ENCODE measurements around the gene ZNF487. TPM values are rescaled to one million over a fixed set of nuclear protein-coding genes. Genes with fewer than 3 reads are reported as not detected.
"Not testable (repeated sequence)": the region's sequence is repeated elsewhere in the genome, so short reads cannot be mapped to it uniquely, and the experiment has no call there.

Gene ZNF487
- total RNA-seq, 1 experiment from 2014 or later, result 7.6 TPM

- DNase-seq (ENCODE audit: low read depth, low spot score), result no peak
- H3K36me3 ChIP-seq (ENCODE audit: control insufficient read depth, insufficient read depth, low read length), result no peaks in the 10 kb centered on the region
- no TSS peak for BruUV-seq (replicated peaks)
- H3K9me3 ChIP-seq (ENCODE audit: control insufficient read depth, insufficient read depth, low read depth, low read length), result no peaks in the 10 kb centered on the region
- H3K4me3 ChIP-seq (ENCODE audit: low read depth in 2 of 2, low read length in 2 of 2), result peak overlapping the region; percentile 46 to 67; a peak in 3 of 4 replicates
- POLR2A ChIA-PET, result interaction anchor here (0.5 to 0.6 kb wide), 2 partner anchors 13 to 40 kb away, joined by 5 to 8 read pairs; no protein-coding TSS in a partner anchor
- in situ Hi-C loops (cut with HindIII; ENCODE audit: low pct_unique_long_range_greater_than_20kb, low sequenced_read_pairs), result no loop called here
- TF ChIP-seq REST (IDR thresholded peaks at IDR 0.05; ENCODE audit: insufficient read depth in 1 of 2, low read depth in 2 of 2, low read length in 1 of 2) (no peak), POLR2AphosphoS5 (IDR thresholded peaks at IDR 0.05; ENCODE audit: low read depth, low read length) (no peak)
- no peak for ATAC-seq
- peaks cover 13% of the 10 kb centered on the region for H3K4me1 ChIP-seq (ENCODE audit: control insufficient read depth, insufficient read depth, low read length)
- H3K27me3 ChIP-seq (ENCODE audit: control insufficient read depth, insufficient read depth, low read length), result no peaks in the 10 kb centered on the region
- peak overlapping the region; percentile 98 for H3K27ac ChIP-seq (ENCODE audit: low read length)
- CTCF ChIA-PET, result no interaction called here
- intact Hi-C loops (cut with micrococcal nuclease; ENCODE audit: unreplicated experiment), result no loop called here
Measured at GRCh38 chr10:43421519-43421918, 15.4 kb upstream of the ZNF487 start.

GRCh38 chr10:43421944-43422343 lies 15.0 kb upstream of the ZNF487 start:
- DNase-seq (ENCODE audit: low read depth, low spot score); H3K4me3 ChIP-seq (ENCODE audit: low read depth in 2 of 2, low read length in 2 of 2); H3K36me3 ChIP-seq (ENCODE audit: control insufficient read depth, insufficient read depth, low read length); CTCF ChIA-PET; intact Hi-C loops (cut with micrococcal nuclease; ENCODE audit: unreplicated experiment); H3K9me3 ChIP-seq (ENCODE audit: control insufficient read depth, insufficient read depth, low read depth, low read length); H3K27me3 ChIP-seq (ENCODE audit: control insufficient read depth, insufficient read depth, low read length); ATAC-seq; in situ Hi-C loops (cut with HindIII; ENCODE audit: low pct_unique_long_range_greater_than_20kb, low sequenced_read_pairs); H3K27ac ChIP-seq (ENCODE audit: low read length): not testable (repeated sequence)
- BruUV-seq (replicated peaks), result TSS peak; percentile 93
- POLR2A ChIA-PET, result interaction anchor here (0.6 kb wide), 1 partner anchor 13 kb away, joined by 5 read pairs; no protein-coding TSS in a partner anchor
- H3K4me1 ChIP-seq (ENCODE audit: control insufficient read depth, insufficient read depth, low read length), result peaks cover 13% of the 10 kb centered on the region

- Histone ChIP-seq H3K27me3 (ENCODE audit: control insufficient read depth, insufficient read depth, low read length) (no peaks in the 10 kb centered on the region), H3K4me3 (ENCODE audit: low read depth in 2 of 2, low read length in 2 of 2) (no peak overlapping the region), H3K36me3 (ENCODE audit: control insufficient read depth, insufficient read depth, low read length) (no peaks in the 10 kb centered on the region), H3K4me1 (ENCODE audit: control insufficient read depth, insufficient read depth, low read length) (peaks cover 13% of the 10 kb centered on the region), H3K27ac (ENCODE audit: low read length) (no peak overlapping the region), H3K9me3 (ENCODE audit: control insufficient read depth, insufficient read depth, low read depth, low read length) (no peaks in the 10 kb centered on the region)
- POLR2A ChIA-PET, result interaction anchor here (0.6 kb wide), 1 partner anchor 137 kb away, joined by 4 read pairs; no protein-coding TSS in a partner anchor
- DNase-seq (ENCODE audit: low read depth, low spot score) (no peak), ATAC-seq (no peak)
- in situ Hi-C loops (cut with HindIII; ENCODE audit: low pct_unique_long_range_greater_than_20kb, low sequenced_read_pairs) (no loop called here), intact Hi-C loops (cut with micrococcal nuclease; ENCODE audit: unreplicated experiment) (no loop called here)
- CTCF ChIA-PET, result no interaction called here
- TF ChIP-seq POLR2AphosphoS5 (IDR thresholded peaks at IDR 0.05; ENCODE audit: low read depth, low read length) (no peak), TCF7L2 (IDR thresholded peaks at IDR 0.05; ENCODE audit: low read depth, low read length) (no peak), REST (IDR thresholded peaks at IDR 0.05; ENCODE audit: insufficient read depth in 1 of 2, low read depth in 2 of 2, low read length in 1 of 2) (no peak), SIN3A (IDR thresholded peaks at IDR 0.05; ENCODE audit: borderline replicate concordance, insufficient read depth, low read depth, low read length) (no peak), CTCF (IDR thresholded peaks at IDR 0.05) (no peak)
- BruUV-seq (replicated peaks), result no TSS peak
Measured at GRCh38 chr10:43424416-43424815, 12.5 kb upstream of the ZNF487 start.

- POLR2A ChIA-PET, result interaction anchor here (0.6 kb wide), 1 partner anchor 9 kb away, joined by 7 read pairs; no protein-coding TSS in a partner anchor
- H3K9me3 ChIP-seq (ENCODE audit: control insufficient read depth, insufficient read depth, low read depth, low read length); H3K4me3 ChIP-seq (ENCODE audit: low read depth in 2 of 2, low read length in 2 of 2); DNase-seq (ENCODE audit: low read depth, low spot score); H3K27me3 ChIP-seq (ENCODE audit: control insufficient read depth, insufficient read depth, low read length); H3K27ac ChIP-seq (ENCODE audit: low read length); in situ Hi-C loops (cut with HindIII; ENCODE audit: low pct_unique_long_range_greater_than_20kb, low sequenced_read_pairs); H3K4me1 ChIP-seq (ENCODE audit: control insufficient read depth, insufficient read depth, low read length); BruUV-seq (replicated peaks); intact Hi-C loops (cut with micrococcal nuclease; ENCODE audit: unreplicated experiment); CTCF ChIA-PET; ATAC-seq; H3K36me3 ChIP-seq (ENCODE audit: control insufficient read depth, insufficient read depth, low read length): not testable (repeated sequence)
Measured at GRCh38 chr10:43426476-43426875, 10.4 kb upstream of the ZNF487 start.

Measured in Panc1 (cell line).